Type B pancreatic cell (in vitro differentiated cells): Measurements from ENCODE around the gene LRP1-AS. TPM values are rescaled to one million over a fixed set of nuclear protein-coding genes. Genes with fewer than 3 reads are reported as not detected.

ENCODE experiments used
- DNase-seq: peaks from one replicate; pipeline ENCODE4 v3.0.0; 2021; ENCODE audit warnings: mixed read lengths; ENCODE audit not compliant: unreplicated experiment; ENCODE audit errors: extremely low spot score
- H3K27ac Mint-ChIP-seq: 2 replicates; pipeline ENCODE4 v1.8.0; 2021; ENCODE audit warnings: mild to moderate bottlenecking, mixed read lengths
- H3K27me3 Mint-ChIP-seq: 2 replicates; pipeline ENCODE4 v1.8.0; 2021; ENCODE audit warnings: mixed read lengths
- H3K36me3 Mint-ChIP-seq: 2 replicates; pipeline ENCODE4 v1.8.0; 2021; ENCODE audit warnings: mixed read lengths
- H3K4me1 Mint-ChIP-seq: one replicate; pipeline ENCODE4 v1.8.0; 2021; ENCODE audit warnings: mixed read lengths; ENCODE audit not compliant: unreplicated experiment
- H3K4me3 Mint-ChIP-seq: 2 replicates; pipeline ENCODE4 v1.8.0; 2021; ENCODE audit warnings: mild to moderate bottlenecking, mixed read lengths
- H3K9me3 Mint-ChIP-seq: 2 replicates; pipeline ENCODE4 v1.8.0; 2021; ENCODE audit warnings: mixed read lengths
- total RNA-seq: library from RNA; stranded (reverse); gene quantifications from 2 replicates; pipeline ENCODE4 v1.2.1, GENCODE V29; 2021; ENCODE audit warnings: low replicate concordance
- TF ChIP-seq, protein P1 (sequence below): fragments of 200-600 bp; sonication (generic); conservative IDR thresholded peaks from 2 replicates; pipeline ENCODE4 v1.5.0; 2021; ENCODE audit warnings: antibody characterized with exemption, mild to moderate bottlenecking

The LRP1-AS gene
- total RNA-seq, 1 donor from 2014 or later = not detected

- no peak for DNase-seq
- H3K4me1 Mint-ChIP-seq = peaks cover 18% of the 10 kb centered on the region
- H3K9me3 Mint-ChIP-seq = no peaks in the 10 kb centered on the region
- H3K36me3 Mint-ChIP-seq = peaks cover 26% of the 10 kb centered on the region
- H3K4me3 Mint-ChIP-seq = no peak overlapping the region
- H3K27me3 Mint-ChIP-seq = no peaks in the 10 kb centered on the region
- peak overlapping the region; percentile 97 for H3K27ac Mint-ChIP-seq
- TF ChIP-seq, protein P1, sequence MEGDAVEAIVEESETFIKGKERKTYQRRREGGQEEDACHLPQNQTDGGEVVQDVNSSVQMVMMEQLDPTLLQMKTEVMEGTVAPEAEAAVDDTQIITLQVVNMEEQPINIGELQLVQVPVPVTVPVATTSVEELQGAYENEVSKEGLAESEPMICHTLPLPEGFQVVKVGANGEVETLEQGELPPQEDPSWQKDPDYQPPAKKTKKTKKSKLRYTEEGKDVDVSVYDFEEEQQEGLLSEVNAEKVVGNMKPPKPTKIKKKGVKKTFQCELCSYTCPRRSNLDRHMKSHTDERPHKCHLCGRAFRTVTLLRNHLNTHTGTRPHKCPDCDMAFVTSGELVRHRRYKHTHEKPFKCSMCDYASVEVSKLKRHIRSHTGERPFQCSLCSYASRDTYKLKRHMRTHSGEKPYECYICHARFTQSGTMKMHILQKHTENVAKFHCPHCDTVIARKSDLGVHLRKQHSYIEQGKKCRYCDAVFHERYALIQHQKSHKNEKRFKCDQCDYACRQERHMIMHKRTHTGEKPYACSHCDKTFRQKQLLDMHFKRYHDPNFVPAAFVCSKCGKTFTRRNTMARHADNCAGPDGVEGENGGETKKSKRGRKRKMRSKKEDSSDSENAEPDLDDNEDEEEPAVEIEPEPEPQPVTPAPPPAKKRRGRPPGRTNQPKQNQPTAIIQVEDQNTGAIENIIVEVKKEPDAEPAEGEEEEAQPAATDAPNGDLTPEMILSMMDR = no peak
Observed at GRCh38 chr12:57099766-57100165, 47.7 kb downstream of the LRP1-AS start.

DNA sequence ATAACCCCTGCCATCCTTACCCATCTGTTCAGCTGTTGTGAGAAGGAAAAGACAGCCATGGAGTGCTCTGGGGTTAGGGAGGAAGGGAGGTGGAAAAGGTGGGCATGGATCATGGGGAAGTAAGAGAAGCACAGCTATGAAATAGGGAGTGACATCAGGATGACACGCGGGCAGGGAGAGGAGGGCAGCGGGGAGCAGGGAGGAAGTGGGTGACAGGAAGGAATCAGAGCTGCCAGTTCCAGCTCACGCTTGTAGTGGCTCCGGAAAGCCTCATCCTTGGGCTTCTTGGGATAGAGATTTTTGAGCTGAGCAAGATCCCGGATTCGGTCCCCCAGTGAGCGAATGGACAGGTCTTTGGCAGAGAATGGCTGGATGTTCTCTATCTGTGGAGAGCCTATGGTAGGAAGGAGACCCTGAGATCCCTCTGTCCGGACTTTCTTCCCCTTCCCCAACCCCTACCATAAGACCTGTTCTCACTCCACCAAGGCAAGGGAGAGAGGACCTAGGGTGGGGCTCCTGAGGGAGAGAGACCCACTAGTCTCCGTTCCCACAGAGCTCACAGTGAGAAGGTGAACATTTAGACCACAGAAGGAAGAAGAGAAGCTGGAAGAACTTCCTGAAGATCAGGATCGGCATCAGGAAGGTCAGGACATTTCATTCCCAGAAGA, 48.2 kb downstream of the LRP1-AS start:
- H3K27ac Mint-ChIP-seq = peak overlapping the region; percentile 97
- peaks cover 26% of the 10 kb centered on the region for H3K36me3 Mint-ChIP-seq
- no peak for DNase-seq
- peaks cover 18% of the 10 kb centered on the region for H3K4me1 Mint-ChIP-seq
- no peak overlapping the region for H3K4me3 Mint-ChIP-seq
- no peaks in the 10 kb centered on the region for H3K9me3 Mint-ChIP-seq
- TF ChIP-seq, protein P1 = no peak
- H3K27me3 Mint-ChIP-seq = no peaks in the 10 kb centered on the region

DNA sequence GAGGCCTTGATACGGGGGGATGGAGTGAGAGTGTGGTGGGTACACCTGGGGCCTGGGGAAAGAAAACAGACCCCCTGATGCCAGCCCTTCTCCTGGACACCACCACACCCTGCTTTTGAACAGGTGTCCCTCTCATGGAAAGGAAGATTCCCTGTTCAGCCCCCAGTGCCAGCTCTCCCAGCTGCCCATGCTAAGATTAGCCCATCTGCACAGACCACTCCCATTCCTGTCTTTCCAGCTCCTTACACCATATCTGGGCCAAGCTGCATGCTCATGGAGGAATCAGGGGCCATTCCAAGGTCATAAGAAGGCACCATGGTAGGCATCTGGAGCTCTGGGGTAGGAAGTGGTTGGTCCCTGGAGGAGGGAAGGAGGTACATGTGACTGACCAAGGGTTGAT, 48.9 kb downstream of the LRP1-AS start:
- TF ChIP-seq, protein P1 = no peak
- Mint-ChIP-seq H3K4me3 (no peak overlapping the region), H3K36me3 (peaks cover 26% of the 10 kb centered on the region), H3K4me1 (peaks cover 22% of the 10 kb centered on the region), H3K27me3 (no peaks in the 10 kb centered on the region), H3K27ac (peak overlapping the region; percentile 97), H3K9me3 (no peaks in the 10 kb centered on the region)
- DNase-seq = no peak

GRCh38 chr12:57097554-57097835, 49.9 kb downstream of the LRP1-AS start:
- Mint-ChIP-seq H3K27me3 (no peaks in the 10 kb centered on the region), H3K36me3 (peaks cover 26% of the 10 kb centered on the region), H3K27ac (peak overlapping the region; percentile 97), H3K4me1 (peaks cover 30% of the 10 kb centered on the region), H3K9me3 (no peaks in the 10 kb centered on the region), H3K4me3 (no peak overlapping the region)
- no peak for DNase-seq
- TF ChIP-seq, protein P1 = no peak

DNA sequence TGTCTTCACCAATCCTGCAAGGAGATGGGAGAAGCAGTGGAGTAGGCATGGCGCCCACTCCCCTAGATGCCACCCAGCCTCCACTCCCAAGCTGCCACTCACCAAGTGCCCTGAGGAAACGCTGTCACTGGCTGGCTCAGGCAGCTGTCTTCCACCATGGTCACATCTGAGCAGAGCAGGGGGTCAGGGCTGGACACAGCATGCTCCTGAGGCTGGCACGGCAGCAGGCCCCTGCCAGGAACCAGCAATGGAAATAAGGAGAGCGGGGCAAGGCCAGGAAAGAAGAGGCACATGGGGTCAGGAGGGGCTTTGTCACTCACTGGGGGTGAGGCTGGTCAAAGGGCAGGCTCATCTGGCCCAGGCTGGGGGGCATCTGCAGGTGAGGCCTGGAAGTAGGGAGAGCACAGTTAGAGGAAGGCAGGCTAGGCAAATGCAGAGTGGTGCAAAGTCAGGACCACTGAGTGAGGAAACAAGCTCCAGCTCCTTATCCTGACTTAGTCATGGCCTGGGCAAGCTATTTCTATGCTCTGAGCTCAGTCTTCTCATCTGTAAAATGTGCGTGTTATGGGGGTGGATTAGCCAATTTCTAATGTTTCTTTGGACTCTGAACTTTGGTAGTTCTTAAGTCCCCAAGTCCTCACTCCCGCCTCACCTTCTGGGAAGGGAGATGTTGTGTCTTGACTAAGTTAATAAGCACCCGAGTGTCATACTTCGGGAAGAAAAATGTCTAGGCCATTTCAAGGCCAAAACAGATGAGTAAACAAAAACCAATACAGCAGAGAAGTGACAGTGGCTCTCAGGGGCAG, 50.5 kb downstream of the LRP1-AS start:
- Mint-ChIP-seq H3K9me3 (no peaks in the 10 kb centered on the region), H3K36me3 (peaks cover 26% of the 10 kb centered on the region), H3K27ac (peak overlapping the region; percentile 97), H3K4me3 (no peak overlapping the region), H3K27me3 (no peaks in the 10 kb centered on the region), H3K4me1 (peaks cover 31% of the 10 kb centered on the region)
- no peak for DNase-seq
- TF ChIP-seq, protein P1 = no peak
